ENCODE data around the gene CCDC80.

CCDC80 gene

DNA sequence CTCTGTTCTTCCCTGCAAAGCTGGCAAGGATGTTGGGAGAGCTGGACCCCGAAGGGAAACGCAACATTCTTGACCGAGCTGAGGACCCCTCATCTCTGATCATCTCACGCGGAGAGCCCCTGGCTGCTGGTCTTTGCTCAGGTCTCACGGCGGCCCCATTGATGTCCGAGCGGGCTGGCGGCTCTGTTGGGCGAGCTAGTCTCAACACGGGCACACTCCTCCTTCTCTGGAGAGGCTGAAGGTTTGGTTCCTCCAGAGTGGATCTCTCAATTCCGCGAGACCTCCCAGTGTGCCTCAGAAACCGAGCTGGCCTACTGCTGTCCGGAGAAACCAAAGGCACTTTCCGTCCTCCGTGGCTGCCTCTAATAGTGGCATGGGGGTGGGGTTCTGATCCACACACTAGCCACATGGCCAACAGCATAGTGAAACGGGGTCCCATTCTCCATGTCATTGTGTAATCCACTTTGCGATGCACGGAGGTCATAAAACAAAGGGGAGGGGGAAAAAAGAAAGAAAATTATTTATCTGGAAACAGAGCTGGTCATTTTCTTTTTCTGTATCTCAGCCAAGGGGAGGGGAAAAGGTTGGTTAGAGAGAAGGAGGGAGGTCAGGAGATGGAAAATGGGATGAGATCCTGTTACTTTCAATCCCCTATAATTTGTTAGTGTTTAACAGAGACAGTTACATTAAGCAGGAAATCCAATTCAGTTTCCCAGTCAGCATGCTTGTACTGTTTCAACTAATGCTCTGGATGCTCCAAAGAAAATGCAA lies 1.3 kb downstream of the CCDC80 start:
- no peak overlapping the region for H3K9ac ChIP-seq (ENCODE audit: low read depth, low read length)
- H3K36me3 ChIP-seq (ENCODE audit: insufficient read depth, low read depth, low read length): no peaks in the 10 kb centered on the region
- peaks cover 33% of the 10 kb centered on the region for H3K4me1 ChIP-seq (ENCODE audit: insufficient read depth, low read length)
- no peaks in the 10 kb centered on the region for H3K27me3 ChIP-seq (ENCODE audit: insufficient read depth, low read length)
- no peak overlapping the region for H3K27ac ChIP-seq (ENCODE audit: low read length)
- no peaks in the 10 kb centered on the region for H3K9me3 ChIP-seq (ENCODE audit: insufficient read depth, low read depth, low read length)
- H3K4me3 ChIP-seq (ENCODE audit: low read length): no peak overlapping the region

DNA sequence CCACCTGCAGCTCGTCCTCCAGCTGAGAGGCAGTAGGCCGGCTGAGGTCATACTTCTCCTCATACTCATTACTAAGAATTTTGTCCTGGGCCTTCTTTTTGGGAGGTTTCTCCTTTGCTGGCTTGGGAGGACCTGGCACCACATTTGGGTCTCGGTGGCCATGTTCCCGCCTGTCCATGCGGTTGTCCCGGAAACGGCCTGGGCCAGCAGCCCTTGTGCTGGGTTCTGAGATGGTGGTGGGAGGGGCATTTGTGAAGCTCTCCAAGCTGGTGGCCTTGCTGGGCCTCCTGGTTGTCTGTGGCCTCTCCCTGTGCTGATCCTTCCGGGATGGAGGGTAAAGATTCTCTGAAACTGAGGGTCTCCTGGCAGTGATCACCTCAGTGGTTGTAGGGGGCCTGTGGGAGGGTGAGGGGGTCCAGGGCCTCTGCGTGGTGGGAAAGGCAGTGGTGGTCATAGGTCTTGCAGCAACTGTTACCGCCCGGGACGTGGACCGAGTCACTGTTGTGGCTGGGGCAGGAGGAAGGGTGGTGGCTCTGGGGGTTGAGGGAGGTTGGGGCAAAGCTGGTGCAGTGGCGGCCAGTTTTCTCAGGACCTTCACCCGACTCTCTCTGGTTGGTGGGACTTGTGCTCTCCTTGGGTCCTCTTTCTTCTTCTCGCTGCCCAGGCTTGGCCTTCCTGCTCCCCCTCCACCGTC lies 2.5 kb downstream of the CCDC80 start:
- Histone ChIP-seq H3K27me3 (ENCODE audit: insufficient read depth, low read length) (no peaks in the 10 kb centered on the region), H3K27ac (ENCODE audit: low read length) (no peak overlapping the region), H3K36me3 (ENCODE audit: insufficient read depth, low read depth, low read length) (no peaks in the 10 kb centered on the region), H3K9ac (ENCODE audit: low read depth, low read length) (no peak overlapping the region), H3K4me3 (ENCODE audit: low read length) (no peak overlapping the region), H3K4me1 (ENCODE audit: insufficient read depth, low read length) (peaks cover 42% of the 10 kb centered on the region), H3K9me3 (ENCODE audit: insufficient read depth, low read depth, low read length) (no peaks in the 10 kb centered on the region)

DNA sequence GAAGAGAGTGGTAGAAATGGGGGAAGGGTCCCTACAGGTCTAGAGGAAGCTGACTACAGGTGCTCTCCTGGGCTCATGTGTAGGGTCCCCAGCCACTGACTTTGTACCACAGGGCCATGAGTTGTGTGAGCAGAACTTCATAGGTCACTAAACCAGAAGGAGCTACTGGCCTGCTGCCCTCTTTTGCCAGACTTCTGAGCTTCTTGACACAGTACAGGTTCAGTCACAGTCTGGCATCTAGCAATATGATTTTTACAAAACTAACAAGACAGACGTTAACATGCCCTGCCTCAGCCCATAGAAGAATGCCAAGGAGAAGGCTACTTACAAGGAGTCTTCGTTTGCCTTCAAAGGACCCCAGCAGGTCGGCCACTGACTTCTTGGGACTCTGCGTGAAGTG lies 3.2 kb downstream of the CCDC80 start:
- no peak overlapping the region for H3K27ac ChIP-seq (ENCODE audit: low read length)
- no peak overlapping the region for H3K4me3 ChIP-seq (ENCODE audit: low read length)
- H3K4me1 ChIP-seq (ENCODE audit: insufficient read depth, low read length): peaks cover 45% of the 10 kb centered on the region
- H3K27me3 ChIP-seq (ENCODE audit: insufficient read depth, low read length): no peaks in the 10 kb centered on the region
- no peaks in the 10 kb centered on the region for H3K9me3 ChIP-seq (ENCODE audit: insufficient read depth, low read depth, low read length)
- no peaks in the 10 kb centered on the region for H3K36me3 ChIP-seq (ENCODE audit: insufficient read depth, low read depth, low read length)
- H3K9ac ChIP-seq (ENCODE audit: low read depth, low read length): no peak overlapping the region

DNA sequence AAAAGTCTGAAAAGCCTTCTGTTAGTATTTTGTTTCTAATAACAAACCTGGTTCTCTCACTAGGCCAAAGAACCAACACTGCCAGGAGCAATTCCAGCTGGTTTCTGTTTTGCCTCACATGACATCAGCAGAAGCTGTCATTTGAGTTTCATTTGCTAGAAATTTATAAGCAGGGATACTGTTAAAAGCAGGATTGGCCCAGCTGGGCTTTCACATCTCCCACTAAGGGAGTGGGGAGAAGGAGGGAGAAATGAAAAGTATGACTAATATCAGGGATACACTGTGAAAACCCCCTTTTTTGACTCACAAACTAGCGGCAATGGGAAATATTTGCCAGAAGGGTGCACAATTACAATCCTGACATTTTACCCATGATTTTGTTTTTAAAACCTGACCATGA lies 5.3 kb downstream of the CCDC80 start:
- no peaks in the 10 kb centered on the region for H3K36me3 ChIP-seq (ENCODE audit: insufficient read depth, low read depth, low read length)
- no peak overlapping the region for H3K4me3 ChIP-seq (ENCODE audit: low read length)
- no peak overlapping the region for H3K9ac ChIP-seq (ENCODE audit: low read depth, low read length)
- no peaks in the 10 kb centered on the region for H3K9me3 ChIP-seq (ENCODE audit: insufficient read depth, low read depth, low read length)
- no peak overlapping the region for H3K27ac ChIP-seq (ENCODE audit: low read length)
- no peaks in the 10 kb centered on the region for H3K27me3 ChIP-seq (ENCODE audit: insufficient read depth, low read length)
- peaks cover 53% of the 10 kb centered on the region for H3K4me1 ChIP-seq (ENCODE audit: insufficient read depth, low read length)

DNA sequence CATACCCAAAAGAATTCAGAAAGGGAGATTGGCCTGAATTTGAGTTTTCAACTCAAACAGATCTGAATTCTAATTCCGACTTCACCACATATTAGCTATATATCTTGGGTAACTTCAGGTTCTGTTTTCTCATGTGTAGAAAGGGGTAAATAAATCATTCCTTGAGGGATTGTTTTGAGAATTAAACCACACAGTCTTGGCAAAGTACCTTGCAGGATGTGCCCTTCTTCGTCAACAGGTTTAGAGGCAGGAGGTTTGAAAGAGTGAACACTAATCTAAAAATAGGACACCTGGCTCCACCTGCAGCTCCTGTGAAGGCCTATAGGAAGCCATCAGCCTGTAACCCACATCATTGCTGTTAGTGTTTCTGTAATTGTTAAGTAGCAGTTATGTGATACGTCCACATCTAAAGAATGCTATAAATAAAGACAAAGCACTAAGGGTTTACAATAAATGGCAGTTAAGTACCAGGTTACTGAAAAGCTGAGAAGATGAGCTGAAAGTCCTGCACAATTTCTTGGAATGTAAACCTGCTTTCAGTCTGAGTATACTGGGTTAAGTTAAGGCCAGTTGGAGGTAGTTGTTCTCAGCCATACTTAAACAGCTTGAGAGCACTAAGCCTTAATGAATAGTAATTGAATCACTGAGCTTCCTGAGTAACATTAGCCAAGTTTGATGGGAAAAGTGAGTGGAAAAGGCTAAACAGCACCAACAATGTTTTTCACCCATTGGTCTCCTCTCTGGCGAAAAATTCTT lies 6.0 kb downstream of the CCDC80 start:
- Histone ChIP-seq H3K4me3 (ENCODE audit: low read length) (no peak overlapping the region), H3K36me3 (ENCODE audit: insufficient read depth, low read depth, low read length) (no peaks in the 10 kb centered on the region), H3K9ac (ENCODE audit: low read depth, low read length) (no peak overlapping the region), H3K9me3 (ENCODE audit: insufficient read depth, low read depth, low read length) (no peaks in the 10 kb centered on the region), H3K27ac (ENCODE audit: low read length) (no peak overlapping the region), H3K4me1 (ENCODE audit: insufficient read depth, low read length) (peaks cover 49% of the 10 kb centered on the region), H3K27me3 (ENCODE audit: insufficient read depth, low read length) (no peaks in the 10 kb centered on the region)

DNA sequence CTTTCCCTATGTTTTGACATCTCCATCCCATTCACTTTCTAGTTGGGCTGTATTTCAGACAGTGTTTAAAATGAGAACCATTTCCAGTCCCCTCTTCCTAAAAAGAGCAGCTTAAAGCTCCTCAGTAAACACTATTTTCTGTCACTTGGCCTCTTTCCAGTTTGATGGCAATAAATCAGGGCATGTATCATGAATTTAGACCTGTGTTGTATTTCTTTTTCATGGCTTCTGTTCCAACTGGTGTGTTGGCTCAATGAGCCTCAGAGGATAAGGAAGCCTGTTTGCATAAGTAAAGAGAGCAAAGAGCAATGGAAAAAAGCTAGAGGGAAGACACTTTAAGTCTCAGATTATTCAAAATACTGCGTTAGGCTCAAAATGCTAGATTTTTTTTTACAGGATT lies 7.2 kb downstream of the CCDC80 start:
- H3K27ac ChIP-seq (ENCODE audit: low read length): no peak overlapping the region
- H3K9ac ChIP-seq (ENCODE audit: low read depth, low read length): no peak overlapping the region
- H3K36me3 ChIP-seq (ENCODE audit: insufficient read depth, low read depth, low read length): no peaks in the 10 kb centered on the region
- H3K9me3 ChIP-seq (ENCODE audit: insufficient read depth, low read depth, low read length): no peaks in the 10 kb centered on the region
- no peak overlapping the region; the same call in 1 of the 2 replicates for H3K4me3 ChIP-seq (ENCODE audit: low read length)
- H3K27me3 ChIP-seq (ENCODE audit: insufficient read depth, low read length): no peaks in the 10 kb centered on the region
- peaks cover 54% of the 10 kb centered on the region for H3K4me1 ChIP-seq (ENCODE audit: insufficient read depth, low read length)

DNA sequence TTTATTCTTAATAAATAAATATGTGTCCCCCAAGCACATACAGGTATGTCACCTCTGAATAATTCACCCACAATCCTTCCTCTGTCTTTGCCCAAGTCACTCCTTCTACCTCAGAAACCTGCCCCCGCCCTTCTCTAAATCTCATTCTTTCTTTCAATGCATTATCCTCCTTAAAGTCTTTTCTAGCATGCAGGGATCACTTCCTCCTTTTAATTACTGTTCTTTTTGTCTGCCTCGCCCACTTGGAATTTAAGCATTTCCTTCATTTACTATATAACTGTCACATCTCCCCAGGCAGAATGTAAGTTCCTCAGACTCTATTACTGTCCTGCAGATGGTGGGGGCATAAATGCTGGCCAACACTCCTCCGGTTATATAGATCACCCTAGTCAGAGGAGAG lies 7.8 kb downstream of the CCDC80 start:
- 0 out of 2 replicates have a peak overlapping the region, but pooled peaks have one; percentile 24 for H3K4me3 ChIP-seq (ENCODE audit: low read length)
- H3K9me3 ChIP-seq (ENCODE audit: insufficient read depth, low read depth, low read length): no peaks in the 10 kb centered on the region
- no peaks in the 10 kb centered on the region for H3K27me3 ChIP-seq (ENCODE audit: insufficient read depth, low read length)
- peaks cover 54% of the 10 kb centered on the region for H3K4me1 ChIP-seq (ENCODE audit: insufficient read depth, low read length)
- H3K27ac ChIP-seq (ENCODE audit: low read length): no peak overlapping the region
- no peak overlapping the region for H3K9ac ChIP-seq (ENCODE audit: low read depth, low read length)
- H3K36me3 ChIP-seq (ENCODE audit: insufficient read depth, low read depth, low read length): no peaks in the 10 kb centered on the region

DNA sequence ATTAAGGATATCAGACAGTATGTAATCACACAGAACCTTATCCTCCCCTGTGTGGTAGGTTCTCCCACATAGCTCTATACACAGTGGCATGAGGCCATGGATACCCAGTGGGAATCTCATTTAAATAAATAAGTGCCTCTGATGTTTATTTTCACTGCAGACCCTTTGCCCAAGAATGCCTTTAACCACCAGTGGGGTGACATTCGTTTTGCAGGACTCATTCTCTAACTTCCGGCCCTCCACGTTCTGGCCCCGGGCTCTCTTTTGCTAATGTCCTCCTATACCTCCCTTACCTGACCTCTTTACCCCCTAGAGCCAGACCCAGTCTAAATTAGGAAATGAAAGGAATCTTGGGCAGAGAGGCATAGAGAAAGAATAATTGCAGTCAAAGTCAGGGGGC lies 8.3 kb downstream of the CCDC80 start:
- Histone ChIP-seq H3K27ac (ENCODE audit: low read length) (no peak overlapping the region), H3K4me1 (ENCODE audit: insufficient read depth, low read length) (peaks cover 54% of the 10 kb centered on the region), H3K27me3 (ENCODE audit: insufficient read depth, low read length) (no peaks in the 10 kb centered on the region), H3K4me3 (ENCODE audit: low read length) (peak overlapping the region; percentile 24), H3K9me3 (ENCODE audit: insufficient read depth, low read depth, low read length) (no peaks in the 10 kb centered on the region), H3K36me3 (ENCODE audit: insufficient read depth, low read depth, low read length) (no peaks in the 10 kb centered on the region), H3K9ac (ENCODE audit: low read depth, low read length) (no peak overlapping the region)

DNA sequence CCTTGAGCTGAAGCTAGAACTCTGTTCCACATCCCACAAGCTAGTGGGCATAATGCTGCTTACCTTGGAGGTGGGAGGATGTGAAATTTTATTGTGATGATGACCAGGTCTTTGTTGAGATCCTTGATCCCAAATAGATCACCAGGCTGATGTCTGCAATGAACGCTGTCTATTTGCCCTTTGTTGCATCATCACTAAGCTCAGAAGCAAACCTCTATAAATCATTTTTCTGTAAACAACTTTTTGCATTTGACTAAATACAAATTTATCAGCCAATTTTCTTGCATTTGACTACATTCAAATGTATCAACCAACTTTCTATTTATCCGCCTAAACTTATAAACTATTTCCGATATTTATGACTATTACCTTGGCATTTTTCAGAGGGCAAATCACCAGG lies 9.7 kb downstream of the CCDC80 start:
- Histone ChIP-seq H3K27me3 (ENCODE audit: insufficient read depth, low read length) (no peaks in the 10 kb centered on the region), H3K36me3 (ENCODE audit: insufficient read depth, low read depth, low read length) (no peaks in the 10 kb centered on the region), H3K9ac (ENCODE audit: low read depth, low read length) (peak overlapping the region; percentile 29; the same call in 1 of the 2 replicates), H3K27ac (ENCODE audit: low read length) (no peak overlapping the region), H3K4me1 (ENCODE audit: insufficient read depth, low read length) (peaks cover 54% of the 10 kb centered on the region), H3K9me3 (ENCODE audit: insufficient read depth, low read depth, low read length) (no peaks in the 10 kb centered on the region), H3K4me3 (ENCODE audit: low read length) (no peak overlapping the region)

DNA sequence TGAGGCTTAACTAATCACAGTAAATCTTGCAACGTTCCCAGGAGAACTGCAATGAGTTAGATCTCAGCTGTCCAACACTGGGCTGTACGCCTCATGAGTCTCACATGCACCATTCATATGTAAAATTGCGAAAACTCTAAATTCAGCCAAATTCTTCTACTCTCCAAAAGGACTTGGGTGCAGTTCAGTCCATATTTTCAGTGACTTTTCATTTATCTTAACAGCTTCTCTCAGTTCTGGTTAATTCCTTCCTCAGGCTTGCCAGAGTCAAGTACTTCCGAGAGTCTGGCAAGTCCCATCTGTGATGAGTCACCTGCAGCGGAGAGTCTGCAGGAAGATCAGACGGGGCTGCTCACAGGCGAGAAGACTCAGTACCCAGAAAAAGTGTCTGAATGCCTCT lies 11.5 kb downstream of the CCDC80 start:
- Histone ChIP-seq H3K9me3 (ENCODE audit: insufficient read depth, low read depth, low read length) (no peaks in the 10 kb centered on the region), H3K4me1 (ENCODE audit: insufficient read depth, low read length) (peaks cover 42% of the 10 kb centered on the region), H3K9ac (ENCODE audit: low read depth, low read length) (no peak overlapping the region), H3K4me3 (ENCODE audit: low read length) (no peak overlapping the region), H3K27me3 (ENCODE audit: insufficient read depth, low read length) (no peaks in the 10 kb centered on the region), H3K27ac (ENCODE audit: low read length) (no peak overlapping the region), H3K36me3 (ENCODE audit: insufficient read depth, low read depth, low read length) (no peaks in the 10 kb centered on the region)

DNA sequence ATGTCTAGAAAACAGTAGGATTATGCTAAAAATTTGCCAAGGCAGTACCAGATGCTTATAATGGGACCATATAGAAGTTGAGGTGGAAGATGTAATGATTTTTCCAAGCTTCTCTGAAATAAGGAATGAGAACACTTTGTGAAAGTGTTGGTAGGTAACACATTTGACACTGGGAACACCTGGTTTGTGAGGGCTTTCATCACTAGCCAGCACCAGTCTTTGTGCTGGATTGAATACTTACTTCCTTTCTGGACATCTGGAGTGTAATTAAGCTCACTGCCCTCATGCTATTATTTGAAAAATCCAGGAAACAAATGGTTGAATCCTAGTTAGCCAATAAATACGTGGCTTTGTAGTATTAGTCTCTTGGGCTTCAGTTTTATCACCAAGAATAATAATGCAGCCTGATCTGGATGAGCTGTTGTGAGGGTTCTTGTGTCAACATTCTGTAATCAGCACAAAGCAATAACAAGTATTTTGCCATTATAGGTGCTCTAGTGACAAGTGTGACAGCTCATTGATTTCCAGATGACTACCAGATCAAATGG lies 12.9 kb downstream of the CCDC80 start:
- Histone ChIP-seq H3K4me1 (ENCODE audit: insufficient read depth, low read length) (peaks cover 32% of the 10 kb centered on the region), H3K9me3 (ENCODE audit: insufficient read depth, low read depth, low read length) (no peaks in the 10 kb centered on the region), H3K27me3 (ENCODE audit: insufficient read depth, low read length) (no peaks in the 10 kb centered on the region), H3K9ac (ENCODE audit: low read depth, low read length) (no peak overlapping the region), H3K27ac (ENCODE audit: low read length) (no peak overlapping the region), H3K4me3 (ENCODE audit: low read length) (no peak overlapping the region), H3K36me3 (ENCODE audit: insufficient read depth, low read depth, low read length) (no peaks in the 10 kb centered on the region)
